MG63 (cell line): ENCODE data around the gene IARS2. TPM values are rescaled to one million over a fixed set of nuclear protein-coding genes. Genes with fewer than 3 reads are reported as not detected.
"Not testable (repeated sequence)": the region's sequence is repeated elsewhere in the genome, so short reads cannot be mapped to it uniquely, and the experiment has no call there.

Experiments
- DNase-seq: peaks from one replicate; pipeline ENCODE4 v3.0.0-alpha.2; 2020
- H3K27me3 ChIP-seq: fragments of 250-450 bp; sonication (Bioruptor Pico); 2 replicates; pipeline ENCODE4 v1.5.1; 2020; ENCODE audit warnings: mild to moderate bottlenecking, moderate library complexity
- H3K36me3 ChIP-seq: fragments of 250-450 bp; sonication (Bioruptor Pico); 2 replicates; pipeline ENCODE4 v1.5.1; 2020; ENCODE audit warnings: mild to moderate bottlenecking, moderate library complexity
- H3K4me3 ChIP-seq: fragments of 250-450 bp; sonication (Bioruptor Pico); 2 replicates; pipeline ENCODE4 v1.5.1; 2020; ENCODE audit warnings: mild to moderate bottlenecking, moderate library complexity
- H3K9me3 ChIP-seq: fragments of 250-450 bp; sonication (Bioruptor Pico); 2 replicates; pipeline ENCODE4 v1.5.1; 2020; ENCODE audit warnings: mild to moderate bottlenecking, moderate library complexity
- total RNA-seq: library from RNA; depleted of rRNA; stranded (reverse); fragments of >200 nt; shearing (Covaris generic); gene quantifications from 2 replicates; pipeline ENCODE4 v1.2.3, GENCODE V29; 2014; ENCODE audit warnings: low replicate concordance

The IARS2 gene
- total RNA-seq, 1 experiment from 2014 or later: 152 TPM

DNA sequence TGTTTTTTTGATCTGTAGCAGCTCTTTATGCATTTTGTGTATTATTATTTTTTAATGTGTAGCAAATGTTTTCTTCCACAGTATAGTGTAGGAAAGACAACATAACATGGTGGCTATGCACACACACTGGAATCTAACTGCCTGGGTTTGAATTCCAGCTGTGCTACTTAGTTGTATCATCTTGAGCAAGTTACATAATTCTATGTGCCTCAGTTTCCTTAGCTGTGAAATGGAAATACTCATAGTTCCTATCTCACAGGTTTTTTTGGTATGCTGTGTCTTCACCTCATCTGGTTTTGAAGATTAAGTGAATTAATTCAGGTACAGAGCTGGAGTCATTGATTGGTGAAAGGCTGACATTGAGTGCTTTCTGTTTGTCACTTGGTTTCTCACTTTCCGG, 1.2 kb upstream of the IARS2 start:
- Histone ChIP-seq H3K36me3 (peaks cover 22% of the 10 kb centered on the region), H3K9me3 (no peaks in the 10 kb centered on the region), H3K4me3 (no peak overlapping the region), H3K27me3 (no peaks in the 10 kb centered on the region)
- DNase-seq: no peak

DNA sequence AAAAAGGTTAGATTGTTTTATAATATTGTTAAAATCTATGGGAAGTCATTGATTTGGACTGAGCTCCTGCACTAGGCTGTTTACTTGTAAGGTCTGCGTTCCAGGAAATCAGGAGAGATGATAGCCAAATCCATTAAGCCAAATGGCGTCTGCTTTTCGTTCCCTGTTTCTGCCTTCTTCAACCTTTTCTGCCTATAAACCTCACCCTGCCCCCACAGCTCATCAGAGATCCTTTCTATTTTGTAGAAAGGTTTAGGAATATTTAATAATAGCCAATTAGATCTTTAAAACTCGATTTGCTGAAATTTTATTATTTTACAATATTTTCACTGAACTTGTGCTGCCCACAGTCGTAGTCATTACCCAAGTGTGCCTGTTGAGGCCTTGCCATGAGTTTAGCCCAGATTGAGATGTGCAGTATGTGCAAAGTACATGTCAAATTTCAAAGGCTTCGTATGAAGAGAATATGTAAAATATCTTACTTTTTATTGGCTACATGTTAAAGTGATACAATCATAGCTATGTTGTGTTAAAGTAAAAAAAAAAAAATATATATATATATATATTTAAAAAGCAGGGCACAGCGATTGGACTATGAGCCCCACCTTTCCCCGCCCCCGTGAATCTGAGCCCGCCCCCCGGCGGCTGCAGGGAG, 444 bp upstream of the IARS2 start:
- H3K27me3 ChIP-seq: no peaks in the 10 kb centered on the region
- H3K36me3 ChIP-seq: peaks cover 30% of the 10 kb centered on the region
- peak overlapping the region; percentile 100 for H3K4me3 ChIP-seq
- H3K9me3 ChIP-seq: no peaks in the 10 kb centered on the region
- DNase-seq: no peak

GRCh38 chr1:220099826-220100225, 5.9 kb downstream of the IARS2 start:
- DNase-seq: no peak
- peaks cover 91% of the 10 kb centered on the region for H3K36me3 ChIP-seq
- no peak overlapping the region for H3K4me3 ChIP-seq
- H3K27me3 ChIP-seq: no peaks in the 10 kb centered on the region
- H3K9me3 ChIP-seq: no peaks in the 10 kb centered on the region

DNA sequence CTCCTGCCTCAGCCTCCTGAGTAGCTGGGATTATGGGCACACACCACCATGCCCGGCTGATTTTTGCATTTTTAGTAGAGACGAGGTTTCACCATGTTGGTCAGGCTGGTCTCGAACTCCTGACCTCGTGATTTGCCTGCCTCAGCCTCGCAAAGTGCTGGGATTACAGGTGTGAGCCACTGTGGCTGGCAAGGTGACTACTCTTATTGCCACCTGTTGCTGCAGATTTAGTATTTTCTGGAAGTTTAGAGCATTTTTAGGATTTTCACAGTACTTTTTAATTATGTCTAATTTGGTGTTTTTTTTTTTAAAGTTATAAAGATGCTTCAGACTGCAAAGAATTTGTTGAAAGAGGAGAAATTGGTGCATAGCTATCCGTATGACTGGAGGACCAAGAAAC, 16.5 kb downstream of the IARS2 start:
- not testable (repeated sequence) for H3K27me3 ChIP-seq, H3K4me3 ChIP-seq, H3K9me3 ChIP-seq, DNase-seq
- peaks cover 75% of the 10 kb centered on the region for H3K36me3 ChIP-seq

GRCh38 chr1:220112600-220112999, 18.7 kb downstream of the IARS2 start:
- not testable (repeated sequence) for DNase-seq, H3K9me3 ChIP-seq, H3K27me3 ChIP-seq, H3K4me3 ChIP-seq
- H3K36me3 ChIP-seq: peaks cover 72% of the 10 kb centered on the region

GRCh38 chr1:220113136-220113695, 19.3 kb downstream of the IARS2 start:
- no peaks in the 10 kb centered on the region for H3K27me3 ChIP-seq
- no peaks in the 10 kb centered on the region for H3K9me3 ChIP-seq
- no peak for DNase-seq
- peaks cover 70% of the 10 kb centered on the region for H3K36me3 ChIP-seq
- H3K4me3 ChIP-seq: no peak overlapping the region

DNA sequence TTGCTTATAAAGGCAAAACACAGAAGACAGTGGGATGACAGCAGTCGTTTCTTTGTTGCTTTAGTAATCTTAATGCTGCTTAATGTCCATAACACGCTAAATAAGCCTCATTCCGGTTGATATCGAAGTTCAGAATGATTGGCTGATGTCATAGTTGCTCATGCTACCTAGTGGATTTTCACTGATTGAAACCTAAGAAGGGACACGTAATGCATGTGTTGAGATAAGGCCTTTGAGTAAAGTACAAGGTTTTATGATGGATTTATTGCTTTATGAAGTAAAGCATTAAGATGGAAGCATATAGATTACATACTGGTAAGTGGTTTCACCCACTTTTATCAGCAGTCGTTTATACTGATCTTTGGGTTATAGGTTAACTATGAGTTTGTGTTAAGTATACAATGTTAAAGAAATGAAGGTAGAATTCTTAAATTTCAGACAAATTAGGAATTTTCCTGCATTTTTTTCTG, 25.1 kb downstream of the IARS2 start:
- no peak overlapping the region for H3K4me3 ChIP-seq
- H3K36me3 ChIP-seq: peaks cover 36% of the 10 kb centered on the region
- DNase-seq: no peak
- H3K27me3 ChIP-seq: no peaks in the 10 kb centered on the region
- no peaks in the 10 kb centered on the region for H3K9me3 ChIP-seq

GRCh38 chr1:220121791-220122530, 28.0 kb downstream of the IARS2 start:
- Histone ChIP-seq H3K9me3 (no peaks in the 10 kb centered on the region), H3K27me3 (no peaks in the 10 kb centered on the region), H3K4me3 (no peak overlapping the region), H3K36me3 (peaks cover 18% of the 10 kb centered on the region)
- no peak for DNase-seq

DNA sequence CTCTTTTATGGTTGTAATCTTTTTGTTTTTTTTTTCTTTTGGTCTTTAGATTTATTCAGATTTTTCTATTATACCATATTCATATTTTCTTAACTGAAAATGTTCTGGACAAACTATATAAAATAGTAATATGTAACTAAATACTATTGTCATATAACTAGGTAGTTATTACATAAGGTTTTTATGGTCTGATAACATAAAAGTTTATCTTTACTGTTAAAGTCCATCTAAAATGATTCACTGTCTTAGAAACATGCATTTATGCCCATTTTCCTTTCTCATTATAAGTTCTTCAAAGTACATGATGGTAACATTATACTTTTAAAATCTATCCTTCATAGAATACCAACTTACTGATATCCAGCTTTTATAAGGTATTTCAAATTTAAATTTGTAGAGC, 29.1 kb downstream of the IARS2 start:
- Histone ChIP-seq H3K4me3 (no peak overlapping the region), H3K27me3 (no peaks in the 10 kb centered on the region), H3K9me3 (no peaks in the 10 kb centered on the region), H3K36me3 (peaks cover 20% of the 10 kb centered on the region)
- no peak for DNase-seq

DNA sequence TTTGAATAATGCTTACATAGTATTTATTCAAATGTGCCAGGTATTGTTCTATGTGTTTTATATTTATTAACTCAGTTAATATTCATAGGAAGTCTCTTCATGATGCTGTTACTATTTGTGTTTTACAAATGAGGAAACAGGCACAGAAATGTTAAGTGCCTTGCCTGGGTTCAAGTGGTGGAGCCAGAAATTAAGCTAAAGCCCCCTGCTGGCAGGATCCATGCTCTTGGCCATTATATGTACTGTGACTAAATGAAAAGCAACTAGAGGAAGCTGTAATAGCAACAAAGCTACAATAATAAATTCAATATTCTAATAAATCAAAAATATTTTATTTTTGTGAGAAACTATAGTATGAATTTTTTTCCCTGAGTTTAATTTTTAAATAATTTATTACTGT, 30.0 kb downstream of the IARS2 start:
- no peak for DNase-seq
- Histone ChIP-seq H3K27me3 (no peaks in the 10 kb centered on the region), H3K9me3 (no peaks in the 10 kb centered on the region), H3K36me3 (peaks cover 25% of the 10 kb centered on the region), H3K4me3 (no peak overlapping the region)

- no peaks in the 10 kb centered on the region for H3K27me3 ChIP-seq
- no peak for DNase-seq
- no peaks in the 10 kb centered on the region for H3K9me3 ChIP-seq
- H3K4me3 ChIP-seq: no peak overlapping the region
- H3K36me3 ChIP-seq: peaks cover 25% of the 10 kb centered on the region
These were observed 30.6 kb downstream of the IARS2 start for GRCh38 chr1:220124542-220124941.

DNA sequence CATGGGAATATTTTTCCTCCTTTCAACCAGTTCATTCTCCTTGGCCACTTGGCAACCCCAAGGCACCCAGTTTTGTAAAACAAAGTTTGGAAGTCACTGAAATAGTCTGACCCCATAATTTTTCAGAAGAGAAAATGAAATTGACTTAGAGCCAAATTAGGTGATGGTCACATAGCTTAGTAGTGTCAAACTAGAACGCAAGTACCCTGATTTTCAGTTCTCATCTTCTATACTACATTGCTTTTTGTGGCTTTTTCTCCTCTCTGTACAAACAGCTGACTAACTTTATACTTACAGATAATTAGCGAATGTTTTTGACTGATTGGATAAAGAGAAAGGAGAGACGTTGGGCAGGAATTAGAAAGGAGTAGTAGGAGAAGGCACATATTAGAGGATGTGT, 33.1 kb downstream of the IARS2 start:
- H3K9me3 ChIP-seq: no peaks in the 10 kb centered on the region
- H3K4me3 ChIP-seq: no peak overlapping the region
- no peak for DNase-seq
- H3K27me3 ChIP-seq: no peaks in the 10 kb centered on the region
- H3K36me3 ChIP-seq: peaks cover 38% of the 10 kb centered on the region

DNA sequence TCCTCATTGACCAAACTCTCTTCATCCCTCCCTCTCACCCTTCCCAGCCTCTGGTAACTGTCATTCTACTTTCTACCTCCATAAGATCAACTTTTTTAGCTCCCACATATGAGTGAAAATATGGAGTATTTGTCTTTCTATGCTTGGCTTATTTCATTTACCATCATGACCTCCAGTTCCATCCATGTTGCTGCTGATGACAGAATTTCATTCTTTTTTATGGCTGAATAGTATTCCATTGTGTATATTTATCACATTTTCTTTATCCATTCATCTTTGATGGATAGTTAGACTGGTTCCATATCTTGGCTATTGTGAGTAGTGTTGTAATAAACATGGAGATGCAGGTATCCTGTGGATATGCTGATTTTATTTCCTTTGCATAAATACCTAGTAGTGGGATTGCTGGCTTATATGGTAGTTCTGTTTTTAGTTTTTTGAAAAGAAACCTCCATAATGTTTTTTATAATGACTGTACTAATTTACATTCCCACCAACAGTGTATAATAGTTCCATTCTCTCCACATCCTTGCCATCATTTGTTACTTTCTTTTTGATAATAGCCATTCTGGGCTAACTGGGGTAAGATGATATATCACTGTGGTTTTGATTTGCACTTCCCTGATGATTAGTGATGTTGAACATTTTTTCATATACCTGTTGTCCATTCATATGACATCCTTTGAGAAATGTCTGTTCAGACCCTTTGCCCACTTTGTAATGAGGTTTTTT, 35.7 kb downstream of the IARS2 start:
- H3K9me3 ChIP-seq: no peaks in the 10 kb centered on the region
- DNase-seq: no peak
- no peaks in the 10 kb centered on the region for H3K27me3 ChIP-seq
- peaks cover 50% of the 10 kb centered on the region for H3K36me3 ChIP-seq
- H3K4me3 ChIP-seq: no peak overlapping the region

DNA sequence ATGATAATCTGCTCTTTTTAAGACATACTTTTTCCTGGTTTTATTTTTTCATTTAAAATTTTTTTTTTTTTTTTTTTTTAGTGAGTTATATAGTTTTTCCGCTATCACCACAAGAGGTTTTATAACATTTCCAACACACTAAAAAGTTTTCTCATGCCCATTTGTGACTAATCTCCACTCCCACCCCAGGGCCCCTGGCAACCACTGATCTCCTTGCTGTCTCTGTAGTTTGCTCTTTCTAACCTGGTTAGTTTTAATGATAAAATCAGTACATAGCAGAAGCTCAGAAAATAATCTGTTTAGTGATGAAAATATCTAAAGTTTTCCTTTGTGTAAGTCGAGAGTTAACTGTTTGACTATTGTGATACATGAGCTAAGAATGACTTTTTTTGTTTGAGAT, 41.8 kb downstream of the IARS2 start:
- Histone ChIP-seq H3K4me3 (no peak overlapping the region), H3K27me3 (no peaks in the 10 kb centered on the region), H3K9me3 (no peaks in the 10 kb centered on the region), H3K36me3 (peaks cover 68% of the 10 kb centered on the region)
- no peak for DNase-seq

DNA sequence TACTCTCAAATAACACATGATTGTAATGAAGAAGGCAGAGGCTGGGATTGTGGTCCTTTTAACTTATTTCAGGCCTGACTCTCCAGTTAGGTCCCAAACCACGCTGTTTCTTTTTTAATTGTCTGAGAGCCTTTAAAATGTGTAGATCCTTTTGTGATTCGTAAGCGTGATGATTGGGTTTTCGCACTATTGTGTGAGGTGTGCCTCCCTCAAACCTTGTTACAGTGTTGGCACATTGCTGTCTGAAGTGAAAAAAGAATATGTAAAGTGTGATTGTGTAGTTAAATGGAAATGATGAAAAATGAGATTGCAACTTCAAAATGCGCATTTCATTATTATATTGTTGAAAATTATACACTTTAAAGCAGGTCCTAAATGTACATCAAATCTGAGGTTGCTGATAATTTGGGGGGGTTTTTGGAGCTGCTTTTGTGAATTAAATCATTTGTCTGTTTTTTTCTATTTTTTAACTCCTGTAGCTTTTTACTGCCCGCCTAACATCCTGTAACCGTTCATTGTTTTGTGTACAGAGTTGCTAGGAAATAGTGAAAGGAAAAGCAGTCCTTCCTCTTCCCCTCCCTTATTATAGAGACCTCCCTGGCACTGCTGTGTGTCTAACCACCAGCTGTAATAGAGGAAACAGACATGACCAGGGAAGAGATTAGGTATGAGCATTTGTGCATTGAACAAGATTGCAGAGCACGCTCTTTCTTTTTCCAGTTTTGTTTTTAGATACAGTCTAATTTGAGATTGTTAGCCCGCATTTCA, 43.3 kb downstream of the IARS2 start:
- H3K27me3 ChIP-seq: no peaks in the 10 kb centered on the region
- H3K4me3 ChIP-seq: no peak overlapping the region
- no peaks in the 10 kb centered on the region for H3K9me3 ChIP-seq
- peaks cover 68% of the 10 kb centered on the region for H3K36me3 ChIP-seq
- no peak for DNase-seq

DNA sequence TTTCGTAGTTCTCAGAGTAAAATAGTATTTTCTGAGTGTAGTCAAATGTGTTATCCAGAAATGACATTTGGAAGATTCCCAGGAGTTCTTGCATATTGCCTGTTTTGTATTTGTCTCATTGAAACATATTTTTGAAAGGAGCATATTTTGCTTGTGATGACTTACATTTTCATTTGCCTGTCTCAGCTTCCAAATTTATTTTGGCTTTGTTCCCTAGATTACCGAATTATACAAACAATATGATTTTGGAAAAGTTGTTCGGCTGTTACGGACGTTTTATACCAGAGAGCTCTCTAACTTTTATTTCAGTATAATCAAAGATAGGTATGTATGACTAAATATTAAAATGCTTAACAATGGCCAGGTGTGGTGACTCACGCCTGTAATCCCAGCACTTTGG, 46.0 kb downstream of the IARS2 start:
- Histone ChIP-seq H3K27me3 (no peaks in the 10 kb centered on the region), H3K36me3 (peaks cover 77% of the 10 kb centered on the region), H3K4me3 (no peak overlapping the region), H3K9me3 (no peaks in the 10 kb centered on the region)
- DNase-seq: no peak

DNA sequence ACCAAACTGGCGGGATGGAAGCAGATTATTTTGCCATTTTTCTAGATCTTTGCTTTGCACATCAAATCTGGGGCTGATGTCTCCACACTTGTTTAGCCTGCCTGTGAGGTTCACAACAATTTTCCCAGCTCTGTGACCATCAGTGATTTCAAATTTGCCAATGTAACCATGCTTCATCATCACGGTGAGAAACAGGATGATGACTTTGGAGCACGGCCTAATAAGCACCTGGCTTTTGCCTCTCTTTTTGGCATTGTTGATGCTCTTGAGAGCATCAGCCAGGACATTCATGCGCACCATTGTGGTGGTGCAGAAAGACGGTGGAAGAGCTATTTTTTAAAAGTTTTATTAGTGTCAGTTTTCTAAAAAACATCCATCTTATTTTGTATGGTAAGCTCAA, 50.1 kb downstream of the IARS2 start:
- H3K36me3 ChIP-seq: peaks cover 88% of the 10 kb centered on the region
- DNase-seq: no peak
- no peaks in the 10 kb centered on the region for H3K9me3 ChIP-seq
- no peaks in the 10 kb centered on the region for H3K27me3 ChIP-seq
- no peak overlapping the region for H3K4me3 ChIP-seq
